GM19455 (cell line): ENCODE data around the gene VTI1B.
"Not testable (repeated sequence)": the region's sequence is repeated elsewhere in the genome, so short reads cannot be mapped to it uniquely, and the experiment has no call there.

Experiments
- ATAC-seq: cut with Tn5 transposase; IDR thresholded peaks from one replicate; pipeline ENCODE4 v1.9.1; 2021; ENCODE audit not compliant: unreplicated experiment

VTI1B gene, protein sequence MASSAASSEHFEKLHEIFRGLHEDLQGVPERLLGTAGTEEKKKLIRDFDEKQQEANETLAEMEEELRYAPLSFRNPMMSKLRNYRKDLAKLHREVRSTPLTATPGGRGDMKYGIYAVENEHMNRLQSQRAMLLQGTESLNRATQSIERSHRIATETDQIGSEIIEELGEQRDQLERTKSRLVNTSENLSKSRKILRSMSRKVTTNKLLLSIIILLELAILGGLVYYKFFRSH

DNA sequence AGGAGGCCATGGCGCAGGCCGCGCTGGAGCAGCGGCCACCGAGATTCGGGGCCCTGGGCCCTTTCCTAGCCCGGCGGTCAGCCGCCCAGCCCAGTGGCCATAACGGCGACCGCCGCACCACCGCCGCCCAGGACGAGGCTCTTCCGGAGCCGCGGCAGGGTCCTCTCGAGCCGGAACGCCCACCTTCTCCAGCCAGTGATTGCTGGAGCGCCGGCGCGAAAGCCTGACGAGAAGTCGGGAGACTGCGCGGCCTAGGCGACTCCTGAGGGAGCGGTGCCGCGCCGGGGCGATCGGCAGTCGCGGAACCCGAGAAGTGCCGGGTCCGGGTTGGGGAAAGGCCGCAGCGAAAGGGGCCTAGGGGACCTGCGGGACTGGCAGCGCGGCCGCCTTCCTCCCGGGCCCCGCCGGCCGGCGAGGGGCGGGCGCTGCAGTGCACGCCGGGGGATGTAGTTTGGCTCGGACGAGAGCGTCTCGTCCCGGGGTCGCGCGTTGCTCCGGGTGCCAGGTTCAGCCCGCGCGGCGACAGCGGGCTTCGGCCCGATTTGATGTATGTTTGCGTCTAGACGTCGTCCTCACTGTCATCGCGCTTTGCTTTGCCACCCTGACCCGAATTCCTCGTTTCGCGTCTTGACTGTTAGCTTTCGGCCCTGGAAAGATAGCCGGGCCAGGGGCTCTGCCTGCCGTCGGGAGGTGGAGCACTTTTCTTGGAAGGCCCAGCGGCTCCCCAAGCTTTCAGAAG is at the start of gene VTI1B:
TSS of gene VTI1B (minus strand) at position 153 of the 739 bp plus-strand sequence. CDS start at position 10, 143 bp downstream.
- peak; percentile 89 for ATAC-seq

DNA sequence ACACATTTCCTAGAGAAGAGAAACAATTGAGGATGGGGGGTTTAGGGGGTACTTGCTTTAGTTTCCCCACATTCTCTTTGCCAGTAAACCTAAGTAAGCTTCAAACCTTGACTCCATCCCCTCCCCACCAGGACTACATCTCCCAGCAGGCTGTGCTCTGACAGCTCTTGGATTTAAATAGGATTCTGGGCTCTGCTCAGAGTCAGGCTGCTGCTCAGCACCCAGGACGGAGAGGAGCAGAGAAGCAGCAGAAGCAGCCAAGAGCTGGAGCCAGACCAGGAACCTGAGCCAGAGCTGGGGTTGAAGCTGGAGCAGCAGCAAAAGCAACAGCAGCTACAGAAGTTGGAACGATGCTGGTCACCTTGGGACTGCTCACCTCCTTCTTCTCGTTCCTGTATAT is 47.9 kb upstream of the VTI1B start:
- ATAC-seq = no peak

DNA sequence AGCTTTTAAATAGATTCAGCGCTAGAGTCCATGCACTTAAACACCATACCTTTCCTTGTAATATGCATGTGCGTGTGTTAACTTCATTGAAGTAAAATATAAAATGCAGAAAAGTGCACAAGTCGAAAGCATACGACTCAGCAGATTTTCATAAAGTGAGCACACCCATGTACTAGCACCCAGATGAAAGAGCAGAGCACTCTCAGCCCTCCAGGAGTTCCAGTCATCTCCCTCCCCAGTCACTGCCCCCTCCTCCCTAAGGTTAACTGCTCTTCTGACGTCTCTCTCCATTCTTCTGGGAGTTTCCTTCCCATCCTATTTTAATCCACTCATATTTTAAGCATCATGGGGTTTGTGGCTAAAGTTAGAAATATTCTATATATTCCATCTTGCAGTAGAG is 47.4 kb upstream of the VTI1B start:
- no peak for ATAC-seq

DNA sequence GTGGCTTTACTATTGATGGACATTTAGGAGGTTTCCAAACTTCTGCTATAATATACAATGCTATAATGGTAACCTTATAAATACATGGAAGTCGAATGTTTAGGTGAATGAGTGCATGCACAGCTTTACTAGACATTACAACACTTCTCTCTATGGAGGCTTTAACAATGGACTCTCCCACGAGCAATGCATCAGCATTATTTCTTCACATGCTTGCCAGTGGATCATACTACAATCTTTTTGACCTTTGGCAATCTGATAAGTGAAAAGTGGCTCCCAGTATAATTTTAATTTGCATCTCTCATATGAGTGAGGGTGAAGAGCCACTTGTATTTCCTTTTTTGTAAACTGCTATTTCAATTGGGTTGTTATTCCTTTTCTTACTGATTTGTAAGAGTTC is 45.4 kb upstream of the VTI1B start:
- ATAC-seq = no peak

DNA sequence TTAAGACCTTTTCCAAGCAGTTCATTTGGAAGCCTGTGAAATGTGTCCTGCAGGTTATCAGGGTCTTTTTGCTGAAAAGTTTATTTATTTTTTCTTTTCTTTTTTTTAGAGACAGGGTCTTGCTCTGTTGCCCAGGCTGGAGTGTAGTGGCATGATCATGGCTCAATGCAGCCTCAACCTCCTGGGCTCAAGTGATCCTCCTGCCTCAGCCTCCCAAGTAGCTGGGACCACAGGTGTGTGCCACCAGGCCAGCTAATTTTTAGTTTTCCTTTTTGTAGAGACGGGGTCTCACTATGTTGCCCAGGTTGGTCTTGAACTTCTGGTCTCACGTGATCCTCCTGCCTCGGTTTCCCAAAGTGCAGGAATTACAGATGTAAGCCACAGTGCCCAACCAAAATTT is 45.0 kb upstream of the VTI1B start:
- not testable (repeated sequence) for ATAC-seq

DNA sequence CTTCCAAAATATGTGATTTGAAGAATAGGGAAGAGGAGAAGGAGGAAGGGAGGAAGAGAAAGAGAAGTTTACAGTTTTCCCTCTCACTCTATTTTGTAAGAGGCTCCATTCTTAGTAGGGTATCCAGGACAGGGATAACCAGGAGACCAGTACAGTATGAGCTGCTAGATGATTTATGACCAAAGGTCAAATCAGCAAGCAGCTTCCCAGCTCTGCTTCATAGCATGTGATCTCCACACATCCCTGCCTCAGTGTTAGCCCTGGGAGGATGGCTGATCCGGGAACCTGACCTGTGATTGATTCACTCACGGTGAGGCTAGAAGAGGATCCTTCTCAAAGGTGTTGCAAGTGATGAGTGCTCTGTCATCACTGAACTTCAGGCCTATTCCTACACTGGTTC is 43.8 kb upstream of the VTI1B start:
- ATAC-seq = no peak

DNA sequence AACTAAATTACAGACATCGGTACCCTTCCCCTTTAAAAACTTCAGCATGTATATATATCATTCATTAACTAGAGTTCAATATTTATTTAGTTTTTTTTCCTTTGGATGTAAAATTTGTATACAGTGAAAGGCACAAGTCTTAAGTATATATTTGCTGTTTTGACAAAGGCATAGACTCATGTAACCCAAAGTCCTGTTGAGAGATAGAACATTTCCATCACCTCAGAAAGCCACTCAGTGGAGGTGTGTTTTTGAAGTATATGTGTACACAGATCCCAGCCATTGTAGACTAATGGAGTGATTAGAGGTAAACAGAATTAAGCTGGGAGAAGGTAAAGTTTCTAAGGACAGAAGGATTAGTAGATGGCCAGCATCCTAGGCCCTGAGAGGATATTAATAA is 42.6 kb upstream of the VTI1B start:
- ATAC-seq = no peak

DNA sequence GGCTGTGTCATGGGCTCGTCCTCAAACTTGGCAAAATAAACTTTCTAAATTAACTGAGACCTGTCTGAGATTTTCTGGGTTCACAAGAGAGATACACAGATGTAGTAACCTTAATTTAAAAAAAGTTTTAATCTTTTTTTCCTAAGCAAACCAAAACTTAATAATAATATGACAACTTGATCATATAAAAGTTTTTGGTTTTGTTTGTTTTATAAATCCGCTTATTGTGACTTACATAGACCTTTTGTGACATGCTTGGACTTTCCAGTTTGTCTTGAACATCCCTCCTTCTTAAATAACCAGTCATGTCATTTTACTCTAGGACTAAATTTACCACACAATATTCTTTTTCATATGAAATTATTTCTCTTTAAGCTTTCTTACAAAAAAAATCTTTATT is 35.8 kb upstream of the VTI1B start:
- no peak for ATAC-seq

DNA sequence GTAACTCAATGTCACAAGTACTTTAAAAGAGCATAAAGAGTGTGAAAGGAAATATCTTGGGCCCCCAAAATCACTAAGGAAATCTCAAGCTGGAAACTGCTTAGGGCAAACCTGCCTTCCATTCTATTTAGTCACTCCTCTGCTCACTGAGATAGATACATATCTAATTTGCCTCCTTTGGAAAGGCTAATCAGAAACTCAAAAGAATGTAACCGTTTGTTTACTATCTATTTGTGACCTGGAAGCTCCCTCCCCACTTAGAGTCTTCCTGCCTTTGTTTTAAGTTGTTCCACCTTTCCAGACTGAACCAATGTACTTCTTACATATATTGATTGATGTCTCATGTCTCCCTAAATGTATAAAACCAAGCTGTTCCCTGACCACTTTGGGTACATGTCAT is 35.4 kb upstream of the VTI1B start:
- ATAC-seq = not testable (repeated sequence)

DNA sequence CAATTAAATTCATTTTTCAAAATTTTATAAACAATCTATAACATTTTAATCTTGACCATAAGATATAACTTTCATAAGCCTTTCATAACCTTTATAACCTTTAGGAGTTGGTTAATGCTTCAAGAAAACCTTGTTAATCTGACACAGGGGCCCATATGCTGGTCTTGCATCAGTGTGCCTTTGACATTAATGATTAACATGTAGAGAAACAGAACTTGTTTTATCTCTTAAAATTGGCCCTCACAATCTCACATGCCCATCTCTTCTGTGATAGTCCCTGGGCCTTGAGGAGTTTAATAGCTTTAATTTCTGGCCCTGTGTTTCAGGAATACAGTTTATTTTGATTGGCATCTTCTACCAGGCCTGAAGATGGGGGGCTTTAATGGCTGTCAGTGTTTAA is 34.9 kb upstream of the VTI1B start:
- not testable (repeated sequence) for ATAC-seq

DNA sequence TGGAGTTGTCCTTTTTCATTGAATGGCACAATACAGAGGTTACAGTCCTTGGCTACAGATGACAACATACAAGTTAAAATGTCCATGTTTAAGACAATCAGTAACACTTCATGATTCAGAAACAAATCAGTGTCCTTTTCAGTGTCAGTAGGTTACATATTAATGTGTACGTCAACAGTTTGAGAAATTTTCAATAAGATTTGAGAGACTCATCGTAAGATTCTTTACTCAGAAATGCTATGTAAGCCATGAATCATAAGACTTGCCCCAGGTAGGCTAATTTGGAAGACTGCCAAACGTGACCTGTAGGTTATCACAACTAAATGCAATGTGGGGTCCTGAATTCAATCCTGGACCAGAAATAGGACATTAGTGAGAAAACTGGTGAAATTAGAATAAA is 30.8 kb upstream of the VTI1B start:
- ATAC-seq = no peak

DNA sequence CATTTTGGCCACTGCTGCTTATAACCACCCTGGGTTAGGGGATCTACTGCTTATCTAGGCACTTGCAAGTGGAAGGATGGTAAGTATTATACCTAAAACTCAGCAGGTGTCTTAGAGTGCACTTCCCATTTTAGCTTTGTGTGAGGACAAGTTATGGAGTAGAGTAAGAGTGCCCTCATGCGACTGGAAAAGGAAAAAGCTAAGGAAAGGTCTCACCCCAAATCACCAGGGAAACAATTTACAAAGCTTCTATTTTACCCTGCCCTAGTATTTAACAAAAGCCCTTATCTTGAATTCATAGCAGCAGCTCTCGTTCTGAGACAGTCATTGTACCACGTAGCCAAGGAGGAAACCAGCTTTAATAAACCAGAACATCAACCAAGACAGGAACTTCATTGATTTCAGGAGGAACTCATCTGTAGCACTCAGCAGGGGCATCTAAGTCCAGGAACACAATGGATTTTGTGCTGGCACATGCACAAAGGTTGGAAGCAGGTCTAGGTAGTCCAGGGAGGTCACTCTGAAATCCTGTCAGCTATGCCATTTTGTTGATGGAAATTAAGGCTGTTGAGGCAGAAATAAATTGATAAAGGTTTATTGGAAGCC is 30.2 kb upstream of the VTI1B start:
- ATAC-seq = no peak

DNA sequence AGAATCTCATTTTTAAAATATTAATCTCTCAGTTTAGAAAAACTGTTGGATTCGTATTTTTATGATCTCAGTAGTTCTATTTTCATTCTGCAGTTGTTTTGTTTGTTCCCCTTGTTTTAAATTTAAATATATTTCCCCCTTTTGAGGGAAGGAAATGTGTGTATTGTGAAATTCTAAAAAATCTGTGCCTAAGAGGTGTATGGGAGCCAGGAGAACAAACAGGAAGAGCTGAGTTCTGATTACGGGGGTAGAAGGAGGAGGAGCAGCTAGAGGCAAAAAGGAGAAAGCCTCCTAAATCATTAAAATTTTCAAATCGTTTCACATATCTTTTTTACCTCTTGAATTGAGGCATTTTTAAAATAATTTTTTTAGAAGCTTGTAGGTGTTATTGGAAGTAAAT is 29.6 kb upstream of the VTI1B start:
- no peak for ATAC-seq

DNA sequence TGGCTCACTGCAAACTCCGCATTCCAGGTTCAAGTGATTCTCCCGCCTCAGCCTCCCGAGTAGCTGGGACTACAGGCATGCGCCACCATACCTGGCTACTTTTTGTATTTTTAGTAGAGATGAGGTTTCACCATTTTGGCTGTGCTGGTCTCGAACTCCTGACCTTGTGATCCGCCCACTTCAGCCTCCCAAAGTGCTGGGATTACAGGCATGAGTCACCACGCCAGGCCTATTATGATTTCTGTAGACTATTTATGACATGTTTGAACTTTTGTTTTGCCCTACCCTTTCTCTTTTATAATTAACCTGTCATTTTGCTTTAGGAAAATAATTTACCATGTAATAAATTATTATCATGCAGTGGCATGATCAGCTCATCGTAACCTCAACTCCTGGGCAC is 27.1 kb upstream of the VTI1B start, which contains the start of gene RDH12:
TSS of gene RDH12 (plus strand) at position 395 of the 400 bp plus-strand sequence. CDS start 20,757 bp downstream, outside the sequence.
- ATAC-seq = not testable (repeated sequence)

DNA sequence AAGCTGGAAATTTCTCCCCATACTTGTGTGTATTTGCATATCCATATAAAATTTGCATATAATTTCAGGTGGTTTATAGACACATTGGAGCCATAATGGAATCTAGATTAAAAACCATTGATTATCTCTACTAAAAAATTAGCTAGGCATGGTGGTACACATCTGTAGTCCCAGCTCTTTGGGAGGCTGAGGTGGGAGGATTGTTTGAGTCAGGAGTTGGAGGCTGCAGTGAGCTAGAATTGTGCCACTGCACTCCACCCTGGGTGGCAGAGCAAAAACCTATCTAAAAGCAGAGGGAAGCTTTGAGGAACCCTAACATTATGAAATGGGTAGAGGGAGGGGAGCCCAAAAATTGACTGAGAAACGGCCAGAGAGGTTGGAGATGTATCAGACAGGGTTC is 23.7 kb upstream of the VTI1B start:
- ATAC-seq = no peak

DNA sequence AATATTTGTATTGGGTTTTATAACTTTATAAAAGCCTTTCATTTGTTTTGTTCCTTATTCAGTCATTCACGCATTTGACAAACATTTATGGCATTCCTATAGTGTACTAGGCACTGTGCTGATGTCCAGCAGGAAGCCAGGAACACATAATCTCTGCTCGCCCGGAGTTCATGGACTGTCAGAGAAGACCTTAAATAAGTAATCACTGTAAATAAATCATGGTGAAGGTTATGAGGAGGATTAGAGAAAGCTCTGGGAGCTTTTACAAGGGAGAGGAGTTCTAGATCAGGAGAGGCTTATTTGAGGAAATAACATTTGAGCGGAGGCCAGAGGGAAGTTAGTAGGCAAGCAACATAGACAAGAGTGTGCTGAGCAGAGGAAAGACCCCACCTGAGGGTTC is 22.6 kb upstream of the VTI1B start:
- no peak for ATAC-seq

DNA sequence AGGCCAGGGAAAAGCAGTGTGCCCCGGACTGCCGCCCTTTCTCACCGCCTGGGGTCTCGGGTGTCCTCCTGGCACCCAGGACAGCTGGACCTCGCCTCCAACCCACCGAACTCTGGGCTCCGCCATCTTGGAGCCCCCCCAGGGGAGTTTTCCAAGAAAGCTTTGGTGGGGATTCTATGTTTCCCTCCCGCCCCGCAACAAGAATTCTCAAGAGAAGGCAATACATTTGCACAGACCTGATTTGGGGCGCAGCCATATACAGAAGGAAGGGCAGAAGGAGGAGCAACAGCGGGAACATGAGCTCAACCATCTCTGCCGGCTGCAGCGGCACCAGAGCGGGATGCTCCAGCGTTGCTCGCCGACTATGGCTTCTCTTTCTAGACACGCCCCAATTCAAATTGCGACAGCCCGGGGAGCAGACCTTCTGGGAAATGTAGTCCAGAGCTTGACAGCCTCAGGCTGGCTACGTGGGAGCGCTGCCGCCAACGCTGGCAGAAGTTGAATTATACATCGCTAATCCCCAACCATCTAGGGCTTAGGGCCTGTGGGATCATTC is 21.0 kb upstream of the VTI1B start, which contains the start of gene RDH11:
TSS of gene RDH11 (minus strand) at position 371 of the 556 bp plus-strand sequence. CDS start at position 310, 61 bp downstream.
- peak; percentile 87 for ATAC-seq

DNA sequence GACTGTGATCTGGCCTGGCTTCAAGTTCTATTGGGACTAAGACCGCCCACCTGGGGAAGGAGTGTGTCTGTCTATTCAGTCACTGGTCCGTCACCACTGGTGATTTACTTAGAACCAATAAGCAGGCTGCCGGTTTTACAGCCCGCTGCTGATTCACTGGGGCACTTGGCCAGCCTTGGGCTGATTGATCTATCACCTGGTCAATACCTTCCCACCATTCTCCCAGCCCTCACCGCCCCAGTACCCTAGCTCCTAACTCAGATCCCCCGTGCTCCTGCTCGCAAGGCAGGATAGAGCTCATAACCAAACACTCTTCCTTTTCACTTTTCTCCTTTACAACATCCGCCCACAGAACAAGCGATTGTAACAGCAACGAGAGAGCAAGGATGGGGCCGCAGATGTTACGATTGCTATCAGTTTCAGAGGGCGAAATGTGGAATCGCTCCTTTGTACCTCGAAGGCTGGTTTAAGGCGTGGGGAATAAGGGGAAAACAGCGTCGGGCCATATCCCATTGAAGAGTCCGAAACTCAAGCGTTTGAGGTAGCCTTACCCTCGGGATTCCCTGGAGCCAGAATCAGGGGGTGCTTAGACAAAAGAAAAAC is 20.5 kb upstream of the VTI1B start:
- ATAC-seq = peak; percentile 82

DNA sequence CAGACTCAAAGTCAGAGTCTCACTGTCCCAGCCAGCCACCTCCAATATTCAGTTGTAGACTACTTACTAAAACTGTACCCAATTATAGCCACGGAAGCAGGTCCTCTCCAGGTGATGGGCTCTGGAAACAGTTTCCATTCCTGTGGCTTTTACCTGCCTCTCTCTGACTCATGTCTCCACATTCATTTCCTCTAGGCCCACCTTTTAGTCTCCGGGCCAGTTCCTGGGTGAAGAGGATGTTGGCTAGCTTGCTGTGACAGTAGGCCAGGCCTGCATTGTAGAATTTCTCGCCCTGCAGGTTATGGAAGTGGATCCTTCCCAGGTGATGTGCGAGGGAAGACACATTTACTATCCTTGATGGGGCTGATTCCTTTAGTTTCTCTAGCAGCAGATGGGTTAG is 15.6 kb upstream of the VTI1B start:
- no peak for ATAC-seq

DNA sequence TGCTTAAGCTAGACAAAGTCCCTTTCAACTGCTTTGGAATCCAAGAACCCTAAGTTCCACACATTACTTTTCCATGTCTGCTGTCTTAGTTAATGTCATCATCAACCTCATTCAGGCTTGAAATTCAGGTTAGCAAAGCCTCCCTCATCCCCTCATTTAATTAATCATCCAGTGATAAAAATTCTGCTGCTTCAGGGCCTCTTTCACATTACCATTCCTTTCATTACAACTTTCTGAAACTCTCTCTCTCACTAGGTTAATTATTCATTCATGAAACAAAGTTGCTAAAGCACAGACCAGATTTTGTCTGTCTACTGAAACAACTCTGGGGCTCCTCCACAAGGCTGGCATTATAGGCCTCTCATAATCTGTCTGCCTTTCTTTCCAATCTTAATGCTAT is 9.4 kb upstream of the VTI1B start:
- no peak for ATAC-seq

DNA sequence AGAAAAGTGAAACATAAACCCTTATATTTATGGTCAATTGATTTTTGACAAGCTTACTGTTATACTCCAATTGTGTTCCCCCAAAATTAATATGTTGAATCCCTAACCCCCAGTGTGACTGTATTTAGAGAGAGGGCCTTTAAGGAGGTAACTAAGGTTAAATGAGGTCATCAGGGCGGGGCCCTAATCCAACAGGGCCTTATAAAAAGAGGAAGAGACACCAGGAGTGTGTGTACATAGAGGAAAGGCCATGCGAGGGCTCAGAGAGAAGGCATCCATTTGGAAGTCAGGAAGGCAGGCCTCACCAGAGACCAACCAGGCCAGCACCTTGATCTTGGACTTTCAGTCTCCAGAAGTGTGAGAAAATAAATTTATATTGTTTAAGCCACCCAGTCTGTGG is 6.5 kb upstream of the VTI1B start:
- ATAC-seq = no peak
